Stimulated activated CD8-positive, alpha-beta memory T cell treated with anti-CD3 and anti-CD28 coated beads, Interleukin-12 subunit alpha, Interleukin-12 subunit beta, amount 100 ng/mL, for 1 hour (primary cell): ENCODE data around the gene INTS1.
"Not testable (repeated sequence)": the region's sequence is repeated elsewhere in the genome, so short reads cannot be mapped to it uniquely, and the experiment has no call there.

Experiments used
- DNase-seq: peaks from one replicate; pipeline ENCODE4 v3.0.0-alpha.2; 2020; ENCODE audit warnings: low read depth

INTS1 gene

DNA sequence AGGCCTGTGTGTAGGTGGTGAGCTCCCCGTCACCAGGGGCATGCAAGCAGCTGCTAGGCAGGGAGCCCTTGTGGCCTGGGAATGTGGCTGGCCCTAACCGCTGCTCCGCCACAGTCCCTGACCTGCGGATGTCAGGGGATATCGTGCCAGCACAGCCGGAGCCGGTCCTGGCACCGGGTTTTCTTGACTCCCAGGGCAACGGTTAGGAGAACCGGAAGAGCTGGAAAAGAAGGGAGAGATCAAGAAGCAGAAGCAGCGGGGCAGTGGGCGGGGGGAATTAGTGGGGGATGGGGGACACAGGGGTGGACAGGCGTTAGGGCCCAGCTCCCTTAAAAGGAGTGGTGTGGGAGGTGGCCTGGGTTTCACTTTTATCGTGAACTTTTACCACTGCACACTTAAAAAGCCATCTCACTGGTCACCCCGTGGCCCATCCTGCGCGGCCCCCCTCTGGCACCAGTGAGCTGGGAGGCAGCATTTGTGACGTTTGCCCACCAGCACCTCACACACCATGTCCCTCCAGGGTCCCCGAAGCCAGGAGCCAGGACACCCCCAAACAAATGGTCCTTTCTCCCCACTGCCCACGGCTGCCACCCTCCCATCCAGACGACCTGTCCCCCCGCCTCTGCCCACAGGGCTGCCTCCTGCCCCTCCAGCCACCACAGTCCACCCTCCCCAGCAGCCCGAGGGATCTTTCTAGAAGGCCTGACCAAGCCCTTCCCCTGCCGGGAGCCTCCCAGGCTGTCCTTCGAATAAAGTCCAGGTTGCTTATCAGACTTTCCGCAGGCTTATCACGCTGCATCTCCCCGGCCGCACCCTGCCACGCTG lies 43.2 kb downstream of the INTS1 start:
- no peak for DNase-seq

DNA sequence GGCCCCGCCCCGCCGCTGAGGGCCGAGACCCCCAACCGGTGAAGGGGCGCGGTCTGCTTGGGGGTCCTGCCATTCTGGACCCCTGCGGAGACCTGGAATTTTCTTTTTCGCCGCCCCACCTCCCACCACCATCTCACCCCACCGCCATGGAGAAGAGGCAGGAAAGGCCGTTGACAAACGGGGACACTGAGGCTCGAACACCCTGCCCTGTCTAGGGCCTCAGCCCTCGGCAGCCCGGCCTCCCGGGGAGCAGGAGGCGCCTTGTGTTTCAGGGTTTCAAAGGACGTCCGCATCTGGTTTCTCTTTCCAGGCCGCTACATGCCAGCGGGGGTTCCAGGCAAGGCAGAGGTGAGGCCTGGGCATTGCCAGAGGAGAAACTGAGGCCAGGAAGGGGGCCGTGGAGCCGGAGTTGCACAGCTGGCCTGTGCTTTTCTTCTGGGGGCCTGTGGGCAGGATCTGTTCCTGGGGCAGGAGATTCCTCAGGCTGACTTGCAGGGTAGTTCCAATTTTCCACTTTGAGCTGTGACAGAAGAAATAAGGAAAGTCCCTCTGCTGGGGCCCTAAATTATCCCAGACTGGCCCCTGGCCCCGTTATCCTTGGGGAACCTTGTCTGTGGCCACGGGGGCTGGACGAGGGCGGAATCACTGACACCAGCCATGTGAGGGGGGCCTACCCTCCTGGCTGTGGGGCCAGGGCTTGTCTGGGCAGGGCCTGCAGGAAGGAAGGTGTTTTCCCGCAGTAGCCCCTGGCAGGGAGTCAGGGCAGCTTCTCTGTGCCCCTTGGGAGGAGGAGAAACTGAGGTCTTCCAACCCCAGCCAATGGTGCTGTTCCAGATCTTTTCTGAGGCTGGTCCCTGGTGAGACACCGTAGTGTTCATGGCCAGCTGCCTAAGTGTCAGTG lies 44.0 kb downstream of the INTS1 start:
- DNase-seq: no peak

DNA sequence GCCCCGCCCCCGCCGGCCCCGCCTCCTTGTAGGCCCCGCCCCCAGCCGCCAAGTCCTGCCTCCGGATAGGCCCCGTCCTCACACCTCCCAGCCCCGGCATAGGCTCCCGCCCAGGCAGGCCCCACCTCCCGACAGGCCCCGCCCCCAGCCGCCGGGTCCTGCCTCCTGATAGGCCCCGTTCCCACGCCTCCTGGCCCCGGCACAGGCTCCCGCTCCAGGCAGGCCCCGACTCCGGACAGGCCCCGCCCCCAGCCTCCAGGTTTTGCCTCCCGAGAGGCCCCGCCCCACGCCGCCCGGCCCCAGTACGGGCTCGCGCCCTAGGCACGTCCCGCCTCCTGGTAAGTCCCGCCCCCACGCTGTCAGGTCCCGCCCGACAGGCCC lies 44.7 kb downstream of the INTS1 start:
- peak; percentile 89 for DNase-seq

DNA sequence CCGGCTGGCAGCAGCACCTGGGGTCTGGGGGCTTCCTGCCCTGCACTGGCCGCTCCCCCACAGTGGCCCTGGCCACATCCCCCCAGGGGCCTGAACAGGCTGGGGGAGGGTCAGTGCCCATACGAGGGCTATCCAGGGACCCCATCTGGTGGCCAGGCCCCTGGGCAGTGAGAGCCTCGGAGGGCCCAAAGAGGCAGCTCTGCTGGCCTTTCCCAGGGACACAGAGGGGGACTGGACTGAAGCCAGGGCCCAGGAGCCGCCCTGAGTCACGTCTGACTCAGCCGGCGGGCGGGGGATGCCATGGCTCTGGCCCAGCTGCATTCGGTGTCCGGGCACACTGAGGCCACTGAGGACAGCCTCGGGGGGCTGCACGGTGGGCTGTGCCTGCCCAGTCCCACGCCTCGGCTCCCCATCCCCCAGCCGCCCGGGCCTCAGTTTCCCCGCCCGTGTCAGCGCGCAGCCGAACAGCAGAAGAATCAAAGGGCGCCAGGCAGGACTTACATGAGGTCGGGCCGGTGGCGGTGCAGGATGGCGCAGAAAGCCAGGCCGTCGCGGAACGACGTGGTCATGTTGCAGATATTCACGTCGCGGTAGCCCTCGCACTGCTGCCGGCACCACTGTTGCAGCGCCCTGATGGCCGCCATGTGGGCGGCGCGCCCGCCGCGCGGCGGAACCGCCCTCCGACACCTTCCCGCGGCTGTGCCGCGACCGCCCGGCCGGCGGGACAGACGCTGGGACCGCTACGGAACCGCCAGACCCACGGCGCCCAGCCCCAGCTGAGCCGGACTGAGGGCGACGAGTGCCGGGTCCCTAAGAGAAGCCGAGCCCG lies 45.3 kb downstream of the INTS1 start, which contains the start of gene MICALL2:
Gene MICALL2, minus strand, starts transcription at position 788 of the 829 bp plus-strand sequence. Its CDS starts 144 bp downstream, at position 644.
- no peak for DNase-seq

DNA sequence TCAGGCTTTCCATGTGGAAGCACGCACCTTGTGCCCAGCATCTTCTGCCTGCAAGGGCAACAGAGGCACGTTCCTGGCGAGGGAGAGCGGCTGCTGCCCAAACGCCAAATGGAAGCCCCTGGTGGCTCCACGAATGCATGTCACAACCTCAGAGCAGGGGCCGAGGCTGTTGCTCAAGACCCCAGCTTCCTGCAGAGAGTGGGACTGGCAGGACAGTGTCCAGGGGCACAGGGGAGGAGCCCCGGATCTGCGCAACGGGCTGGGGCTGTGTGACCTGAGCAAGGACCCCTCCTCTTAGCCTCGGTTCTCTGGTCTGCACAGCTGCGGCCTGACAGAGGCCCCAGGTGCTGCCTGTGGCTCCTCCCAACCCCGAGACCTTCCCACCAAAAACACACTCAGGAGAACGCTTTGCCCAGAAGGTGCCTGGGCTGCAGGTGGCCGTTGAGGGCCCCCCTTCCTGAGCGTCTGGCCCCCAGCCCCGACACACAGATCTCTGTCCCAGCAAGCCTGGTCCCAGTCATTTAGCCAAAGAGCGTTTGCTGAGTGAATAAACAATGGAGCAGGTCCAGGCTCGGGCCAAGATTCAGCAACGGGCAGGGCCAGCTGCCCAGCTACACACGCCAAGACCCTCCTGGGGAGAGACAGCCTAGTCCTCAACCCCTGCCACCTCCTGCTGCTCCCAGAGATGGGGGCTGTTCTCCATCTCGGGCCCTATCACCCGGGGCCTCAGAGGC lies 46.1 kb downstream of the INTS1 start:
- no peak for DNase-seq

DNA sequence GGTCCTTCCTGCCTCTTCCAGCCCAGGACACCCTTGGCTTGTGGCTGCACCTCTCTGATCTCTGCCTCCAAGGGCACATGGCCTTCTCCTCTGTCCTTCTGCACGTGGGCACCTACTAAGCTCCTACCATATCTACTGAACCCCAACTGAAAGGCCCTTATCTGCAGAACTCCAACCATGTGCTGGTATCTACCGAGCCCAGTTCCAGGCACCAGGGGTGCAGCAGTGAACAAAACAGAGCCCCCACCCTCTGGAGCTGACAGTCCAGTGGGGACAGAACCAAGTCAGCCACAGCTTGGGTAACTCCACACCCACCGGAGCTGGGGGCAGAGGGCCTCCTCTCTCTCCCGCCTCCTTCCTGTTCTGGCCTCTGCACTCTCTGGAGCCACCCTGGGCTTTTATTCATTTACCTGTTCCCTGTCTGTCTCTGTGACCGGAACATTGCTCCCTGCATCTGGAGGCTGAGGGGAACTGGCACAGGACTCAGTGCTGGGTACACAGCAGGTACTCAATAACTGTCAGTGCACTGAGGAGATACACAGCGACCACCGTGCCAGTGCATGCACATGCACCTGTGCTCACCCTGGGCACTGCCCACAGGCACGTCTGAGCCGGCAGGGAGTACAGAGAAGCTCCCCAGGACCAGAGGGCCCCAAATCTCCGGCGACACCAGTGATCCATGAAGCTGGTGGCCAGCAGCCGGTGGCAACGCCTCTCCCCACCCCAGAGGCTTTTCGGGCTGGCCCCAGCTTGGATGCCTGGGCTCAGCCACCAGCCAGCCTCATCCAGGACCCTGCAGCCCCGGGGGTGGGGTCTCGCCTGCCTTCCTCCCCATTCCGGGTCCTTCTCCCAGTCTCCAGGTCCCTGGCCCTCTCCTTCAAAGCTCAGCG lies 46.9 kb downstream of the INTS1 start:
- DNase-seq: no peak

DNA sequence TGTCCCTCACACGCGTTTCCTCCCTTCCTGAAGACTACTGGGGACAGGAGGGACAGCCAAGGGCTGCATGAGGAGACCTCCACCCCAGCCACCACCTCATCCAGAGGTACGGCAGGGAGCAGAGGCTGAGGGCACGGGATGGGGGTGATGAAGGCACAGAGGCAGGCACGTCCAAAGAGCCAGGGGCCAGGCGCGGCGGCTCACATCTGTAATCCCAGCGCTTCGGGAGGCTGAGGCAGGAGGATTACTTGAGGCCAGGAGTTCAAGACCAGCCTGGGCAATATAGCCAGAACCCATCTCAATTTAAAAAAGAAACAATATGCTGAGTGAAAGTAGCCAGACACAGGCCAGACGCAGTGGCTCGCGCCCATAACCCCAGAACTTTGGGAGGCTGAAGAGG lies 48.2 kb downstream of the INTS1 start:
- no peak for DNase-seq

DNA sequence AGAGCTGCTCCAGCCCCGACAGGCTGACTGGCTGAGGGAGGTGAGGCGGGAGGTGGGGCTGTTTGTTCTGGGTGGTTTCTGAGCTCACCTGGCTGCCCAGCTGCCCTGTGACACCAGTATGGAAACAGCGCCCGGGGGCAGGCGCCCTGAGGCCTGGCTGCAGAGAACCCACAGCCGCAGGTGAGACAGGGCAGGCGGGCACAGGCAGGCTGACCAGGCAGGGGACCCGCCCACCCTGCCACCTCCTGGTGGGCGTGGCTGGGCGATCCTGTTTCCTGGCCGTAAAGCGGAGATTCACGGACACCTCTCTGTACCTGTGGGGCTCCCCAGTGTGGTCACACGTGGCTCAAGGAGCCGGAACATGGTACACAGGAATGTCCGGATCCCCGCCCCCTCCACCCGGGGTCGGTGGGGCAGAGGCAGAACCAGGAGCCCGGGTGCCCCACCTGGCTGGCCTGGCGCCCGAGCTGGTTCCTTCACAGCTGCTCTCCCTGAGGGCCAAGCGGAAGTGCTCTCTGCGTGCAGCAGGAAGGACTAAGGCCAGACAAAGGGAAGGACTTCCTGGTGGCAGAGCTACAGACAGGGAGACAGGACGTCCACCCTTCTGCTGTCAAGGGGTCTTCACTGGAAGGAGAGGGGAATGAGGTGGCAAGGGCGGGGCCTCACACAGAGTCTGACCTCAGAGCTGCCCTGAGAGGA lies 48.8 kb downstream of the INTS1 start:
- DNase-seq: no peak

DNA sequence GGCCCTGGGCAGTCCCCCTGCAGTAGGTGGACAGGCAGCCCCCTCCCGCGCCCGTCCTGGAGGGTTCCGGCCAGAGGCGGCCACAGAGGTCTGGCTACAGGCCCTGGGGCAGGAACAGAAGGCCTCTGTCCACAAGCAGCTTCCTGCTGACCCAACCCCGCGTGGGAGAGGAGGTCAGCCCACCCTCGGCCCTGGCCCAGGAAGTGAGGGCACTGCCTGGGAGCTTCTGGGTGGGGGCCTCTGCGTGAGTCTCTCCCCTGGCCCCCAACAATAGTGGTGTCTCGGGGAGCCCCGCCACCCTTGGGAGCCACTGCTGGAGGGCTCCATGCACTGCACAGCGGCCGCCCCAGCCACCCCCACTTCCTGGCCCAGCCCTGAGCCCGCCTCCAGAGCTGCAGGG lies 49.6 kb downstream of the INTS1 start:
- no peak for DNase-seq

DNA sequence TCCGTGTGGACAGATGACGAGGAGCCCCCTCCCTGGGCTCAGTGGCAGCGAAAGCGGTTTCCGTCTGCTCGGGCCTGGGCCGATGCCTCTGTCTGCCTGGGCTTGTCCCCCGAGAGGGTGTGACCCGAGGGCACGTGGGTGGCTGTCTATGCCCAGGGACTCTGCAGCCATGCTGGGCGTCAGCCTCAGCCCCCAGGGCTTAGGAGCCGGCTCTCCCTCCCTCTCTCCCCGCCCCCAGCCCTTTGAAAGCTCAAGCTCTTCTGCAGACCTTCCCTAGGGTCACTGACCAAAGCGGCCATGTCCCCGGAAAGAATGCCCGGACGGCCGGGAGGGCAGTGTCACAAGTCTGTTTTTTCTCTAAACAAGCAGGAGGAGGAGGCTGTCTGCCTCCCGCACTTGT lies 52.0 kb downstream of the INTS1 start:
- no peak for DNase-seq

DNA sequence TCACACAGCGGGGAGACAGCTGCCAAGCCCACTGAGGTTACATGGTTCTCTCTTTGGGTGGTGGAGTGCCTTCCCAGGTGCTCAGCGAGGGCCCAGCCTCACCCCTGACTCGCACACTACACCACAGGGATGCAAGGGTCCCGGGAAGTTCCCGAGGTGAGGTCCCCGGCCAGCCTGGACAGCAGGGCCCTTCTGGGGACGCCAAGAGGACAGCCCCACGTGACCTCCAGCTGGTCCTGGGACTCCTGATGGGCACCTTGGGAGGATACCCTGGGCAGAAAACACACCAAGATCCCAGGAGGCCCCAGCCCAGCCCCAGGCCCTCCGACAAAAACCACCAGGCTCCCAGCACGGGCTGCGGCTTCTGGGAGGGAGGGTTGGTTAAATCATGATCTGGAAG lies 53.2 kb downstream of the INTS1 start:
- DNase-seq: no peak

DNA sequence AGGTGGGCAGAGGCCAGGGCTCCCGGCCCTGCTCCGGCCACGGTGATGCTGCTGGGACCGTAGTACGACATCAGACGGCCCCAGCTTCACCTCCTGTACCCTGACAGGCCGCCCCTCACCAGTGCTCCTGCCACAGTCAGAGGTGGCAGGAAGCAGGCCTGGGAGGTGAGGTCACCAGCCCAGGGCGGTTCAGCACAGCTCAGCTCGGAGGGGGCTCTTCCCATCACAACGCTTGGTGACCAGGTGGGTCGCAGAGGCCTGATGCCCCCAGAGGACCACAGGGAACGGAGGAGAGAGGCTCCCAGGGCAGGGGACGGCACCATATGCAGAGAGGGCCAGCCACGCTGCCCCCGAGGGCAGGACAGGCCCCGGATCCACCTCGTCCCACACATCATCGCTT lies 53.8 kb downstream of the INTS1 start:
- no peak for DNase-seq

DNA sequence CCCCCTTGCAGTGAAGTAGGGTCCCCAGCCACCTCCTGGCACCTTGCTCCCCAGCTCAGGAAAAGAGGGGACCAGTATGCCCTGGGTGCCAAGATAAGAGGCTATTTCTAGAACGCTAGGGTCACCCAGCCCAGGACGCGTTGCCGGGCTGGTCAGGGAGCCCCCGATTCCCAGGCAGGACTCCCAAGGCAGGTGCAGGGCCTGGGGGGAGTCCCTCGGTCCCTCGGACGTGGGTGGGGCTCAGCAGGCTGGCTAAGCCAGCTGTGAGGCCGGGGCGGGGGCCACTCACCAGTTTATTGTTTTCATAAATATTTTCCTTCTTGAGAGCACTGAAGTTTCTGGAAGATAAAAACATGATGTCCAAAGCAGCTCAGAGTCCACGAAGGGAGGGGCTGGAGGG lies 54.2 kb downstream of the INTS1 start:
- DNase-seq: no peak

DNA sequence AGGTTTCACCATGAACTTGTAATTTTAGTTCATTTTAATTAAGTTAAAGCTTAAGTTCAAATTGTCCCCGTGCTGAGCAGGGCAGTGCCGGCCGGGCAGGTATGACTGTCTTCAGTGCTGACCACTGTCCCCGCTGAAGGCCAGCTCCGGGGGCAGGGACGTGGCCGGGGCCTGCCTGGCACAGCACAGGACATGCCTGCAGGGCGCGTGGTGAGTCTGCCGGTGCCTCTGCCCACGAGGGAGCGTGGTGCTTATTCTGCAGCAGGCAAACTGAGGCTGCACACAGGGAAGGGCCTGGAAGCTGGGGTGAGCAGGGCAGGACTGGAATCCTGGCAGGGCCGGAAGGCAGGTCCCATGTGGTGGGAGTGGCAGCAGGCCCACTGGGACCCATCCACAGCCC lies 54.7 kb downstream of the INTS1 start:
- no peak for DNase-seq

DNA sequence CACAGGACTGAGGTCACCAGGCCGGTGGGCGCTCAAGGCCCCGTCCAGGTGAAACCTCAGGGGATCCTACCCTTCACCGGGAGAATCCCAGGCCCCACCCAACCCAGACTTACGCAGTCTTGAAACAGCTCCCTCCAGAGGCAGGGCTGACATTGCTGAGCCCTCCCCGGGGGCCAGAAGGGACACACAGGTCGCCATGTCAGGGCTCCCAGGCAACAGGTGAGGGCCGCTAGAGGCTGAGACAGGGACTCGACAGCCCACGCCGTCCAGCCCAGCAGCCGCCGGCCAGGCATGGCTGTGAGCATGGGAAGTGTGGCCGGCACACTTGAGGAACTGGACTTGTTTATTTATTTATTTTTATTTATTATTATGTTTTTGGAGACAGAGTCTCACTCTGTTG lies 55.2 kb downstream of the INTS1 start:
- DNase-seq: no peak

DNA sequence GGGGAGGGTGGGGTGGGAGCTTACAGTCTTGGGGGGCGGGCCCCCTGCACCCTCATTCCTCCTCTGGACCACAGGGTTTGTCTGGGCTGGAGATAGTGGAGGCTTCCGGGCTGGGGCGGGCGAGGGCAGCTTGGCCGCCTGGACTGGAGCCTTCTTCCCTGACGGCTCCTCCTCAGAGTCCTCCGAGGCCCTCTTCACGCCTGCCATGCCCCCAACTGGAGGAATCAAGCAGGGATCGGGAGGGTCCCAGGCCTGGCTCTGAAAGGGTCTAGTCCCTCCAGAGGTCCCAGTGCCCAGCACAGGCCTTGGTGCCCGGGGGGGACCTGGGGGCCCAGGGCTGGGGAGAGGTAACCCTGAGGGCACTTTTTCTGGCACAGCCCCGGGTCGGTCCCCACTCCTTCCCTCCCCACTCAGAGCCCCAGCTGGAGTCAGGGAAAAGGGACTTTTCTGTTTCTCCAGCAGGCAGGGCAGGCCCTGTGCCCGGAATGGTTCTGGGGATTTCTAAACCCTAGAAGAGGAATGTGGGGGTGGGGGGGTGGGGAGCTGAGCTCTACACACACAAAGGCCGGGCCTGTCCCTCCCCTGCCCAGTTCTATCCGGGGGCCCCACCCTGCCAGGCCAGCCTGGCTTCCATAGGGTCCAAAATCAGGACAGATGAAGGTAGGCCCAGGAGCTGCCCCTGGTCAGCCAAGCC lies 56.5 kb downstream of the INTS1 start:
- DNase-seq: no peak

DNA sequence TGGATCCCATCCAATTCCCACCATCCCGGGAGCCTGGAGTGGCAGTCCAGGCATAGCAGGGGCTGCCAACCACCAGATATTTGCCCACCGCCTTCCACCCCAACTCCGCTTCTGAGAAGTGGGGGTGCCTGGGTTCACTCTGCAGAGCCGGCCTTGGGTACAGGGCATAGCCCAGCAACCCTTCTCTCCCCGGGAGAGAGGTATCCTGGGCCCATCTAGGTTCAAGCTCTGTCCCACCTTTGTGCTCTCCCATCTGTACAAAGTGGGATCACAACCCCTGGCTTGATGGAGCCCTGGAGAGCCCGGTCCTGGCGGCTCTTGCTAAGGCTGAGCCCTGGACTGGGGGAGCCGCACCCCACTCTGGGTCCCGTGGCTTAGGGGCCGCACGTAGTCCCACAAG lies 57.1 kb downstream of the INTS1 start:
- DNase-seq: no peak

DNA sequence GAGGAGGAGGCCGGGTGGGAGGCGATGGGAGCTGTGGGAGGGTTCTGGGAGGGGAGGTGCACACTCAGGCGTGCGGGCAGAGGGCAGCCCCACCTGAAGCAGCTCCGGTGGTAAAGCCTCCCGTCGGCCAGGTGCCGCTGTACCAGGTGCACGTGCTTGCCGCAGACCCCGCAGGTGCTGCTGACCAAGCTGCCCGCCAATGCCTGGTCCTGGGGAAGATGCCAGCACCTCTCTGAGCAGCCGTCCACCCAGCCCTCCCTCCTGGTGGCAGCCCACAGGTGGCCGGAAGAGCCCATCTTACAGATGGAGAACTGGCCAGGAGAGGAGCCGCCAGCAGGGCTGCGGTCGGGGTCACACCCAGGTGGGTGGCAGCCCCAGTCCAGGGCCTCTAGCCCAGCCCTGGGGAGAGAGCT lies 57.6 kb downstream of the INTS1 start:
- DNase-seq: no peak

DNA sequence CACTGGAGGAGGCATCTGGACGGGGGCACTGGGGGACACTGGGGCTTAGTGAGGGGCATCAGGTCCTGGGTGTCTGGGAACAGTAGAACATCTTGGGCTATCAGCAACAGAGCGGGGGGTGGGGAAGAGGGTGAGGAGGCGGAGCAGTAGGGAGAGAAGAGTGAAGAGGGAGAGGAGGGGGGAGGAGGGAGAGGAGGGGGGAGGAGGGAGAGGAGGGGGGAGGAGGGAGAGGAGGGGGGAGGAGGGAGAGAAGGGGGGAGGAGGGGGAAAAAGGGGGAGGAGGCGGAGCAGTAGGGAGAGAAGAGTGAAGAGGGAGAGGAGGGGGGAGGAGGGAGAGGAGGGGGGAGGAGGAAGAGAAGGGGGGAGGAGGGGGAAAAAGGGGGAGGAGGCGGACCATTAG lies 58.2 kb downstream of the INTS1 start:
- DNase-seq: not testable (repeated sequence)
